Trophoblast cell (in vitro differentiated cells and primary cell): ENCODE data around the gene TMEM41B.

ENCODE experiments used
- DNase-seq, 2 donors: peaks; one replicate each; pipeline ENCODE4 v3.0.0-alpha.2; 2016
- H2AFZ ChIP-seq: 2 replicates; pipeline ENCODE4 v1.6.1; 2013; ENCODE audit warnings: low read length, moderate library complexity, mild to moderate bottlenecking; ENCODE audit not compliant: insufficient read depth, poor library complexity
- H2AK5ac ChIP-seq: 2 replicates; pipeline ENCODE4 v1.6.1; 2013; ENCODE audit warnings: mild to moderate bottlenecking, low read length
- H2BK120ac ChIP-seq: 2 replicates; pipeline ENCODE4 v1.6.1; 2013; ENCODE audit warnings: low read length, mild to moderate bottlenecking, moderate library complexity; ENCODE audit not compliant: insufficient read depth, poor library complexity
- H2BK12ac ChIP-seq: 2 replicates; pipeline ENCODE4 v1.6.1; 2013; ENCODE audit warnings: mild to moderate bottlenecking, low read length, moderate library complexity
- H2BK5ac ChIP-seq: 2 replicates; pipeline ENCODE4 v1.6.1; 2013; ENCODE audit warnings: low read length, low read depth, moderate library complexity, mild to moderate bottlenecking; ENCODE audit not compliant: poor library complexity
- H3K14ac ChIP-seq: 2 replicates; pipeline ENCODE4 v1.6.1; 2013; ENCODE audit warnings: mild to moderate bottlenecking, low read length
- H3K18ac ChIP-seq: 2 replicates; pipeline ENCODE4 v1.6.1; 2013; ENCODE audit warnings: mild to moderate bottlenecking, low read length
- H3K23ac ChIP-seq: 2 replicates; pipeline ENCODE4 v1.6.1; 2013; ENCODE audit warnings: low read length
- H3K27ac ChIP-seq: 2 replicates; pipeline ENCODE4 v1.5.1; 2013; ENCODE audit warnings: low read depth, mild to moderate bottlenecking, inconsistent platforms, low read length, moderate library complexity
- H3K27me3 ChIP-seq: 2 replicates; pipeline ENCODE4 v1.6.1; 2013; ENCODE audit warnings: inconsistent platforms, mild to moderate bottlenecking, low read length, moderate library complexity; ENCODE audit not compliant: insufficient read depth
- H3K36me3 ChIP-seq, 2 experiments: 1 replicate in 1 of 2; 2 replicates in 1 of 2; pipeline ENCODE4 v1.6.1; 2013; ENCODE audit warnings: low read length in 2 of 2, mild to moderate bottlenecking in 2 of 2, moderate library complexity in 1 of 2; ENCODE audit not compliant: insufficient read depth in 2 of 2, control insufficient read depth in 1 of 2
- H3K4ac ChIP-seq: 2 replicates; pipeline ENCODE4 v1.6.1; 2013; ENCODE audit warnings: low read depth, mild to moderate bottlenecking, low read length, moderate library complexity
- H3K4me1 ChIP-seq, 2 experiments: 1 replicate in 1 of 2; 2 replicates in 1 of 2; pipeline ENCODE4 v1.6.1; 2013; ENCODE audit warnings: low read length in 2 of 2, mild to moderate bottlenecking in 2 of 2, moderate library complexity in 1 of 2; ENCODE audit not compliant: insufficient read depth in 2 of 2, control insufficient read depth in 1 of 2
- H3K4me2 ChIP-seq: 2 replicates; pipeline ENCODE4 v1.6.1; 2013; ENCODE audit warnings: inconsistent platforms, mild to moderate bottlenecking, low read length, moderate library complexity
- H3K4me3 ChIP-seq: 2 replicates; pipeline ENCODE4 v1.5.1; 2013; ENCODE audit warnings: mild to moderate bottlenecking, low read depth, low read length, inconsistent platforms
- H3K79me1 ChIP-seq: one replicate; pipeline ENCODE4 v1.6.1; 2013; ENCODE audit warnings: low read length
- H3K79me2 ChIP-seq: 2 replicates; pipeline ENCODE4 v1.6.1; 2013; ENCODE audit warnings: low read length, mild to moderate bottlenecking; ENCODE audit not compliant: control insufficient read depth, insufficient read depth, poor library complexity
- H3K9ac ChIP-seq: 2 replicates; pipeline ENCODE4 v1.6.1; 2013; ENCODE audit warnings: mild to moderate bottlenecking, low read length
- H3K9me3 ChIP-seq: 2 replicates; pipeline ENCODE4 v1.6.1; 2013; ENCODE audit warnings: low read depth, mild to moderate bottlenecking, control low read depth, inconsistent platforms, low read length; ENCODE audit not compliant: insufficient read depth
- H4K12ac ChIP-seq: 2 replicates; pipeline ENCODE4 v1.6.1; 2013; ENCODE audit warnings: low read depth, mild to moderate bottlenecking, low read length, moderate library complexity
- H4K8ac ChIP-seq: 2 replicates; pipeline ENCODE4 v1.6.1; 2013; ENCODE audit warnings: low read depth, mild to moderate bottlenecking, low read length, moderate library complexity
- H4K91ac ChIP-seq: one replicate; pipeline ENCODE4 v1.6.1; 2013; ENCODE audit warnings: low read depth, mild to moderate bottlenecking, low read length, moderate library complexity
- WGBS: extraction: QIAGEN DNeasy Blood & Tissue Kit; methylation state at CpG from one replicate; pipeline ENCODE4 v1.1.7; 2013; ENCODE audit warnings: missing lambda C conversion rate; ENCODE audit not compliant: insufficient read length, insufficient coverage; ENCODE audit errors: extremely low coverage; 5-methylcytosine and 5-hydroxymethylcytosine counted together

The TMEM41B gene

GRCh38 chr11:9313648-9314290 is 624 bp downstream of the TMEM41B start:
- peak overlapping the region; percentile 93 for H3K4me2 ChIP-seq
- H3K14ac ChIP-seq = peak overlapping the region; percentile 94
- peak overlapping the region; percentile 92 for H3K27ac ChIP-seq
- H4K8ac ChIP-seq = peak overlapping the region; percentile 97
- H3K27me3 ChIP-seq = no peaks in the 10 kb centered on the region
- H3K4me1 ChIP-seq = peaks cover 12 to 13% of the 10 kb centered on the region in 2 experiments
- peak overlapping the region; percentile 97 for H3K18ac ChIP-seq
- no peaks in the 10 kb centered on the region for H3K9me3 ChIP-seq
- H3K23ac ChIP-seq = no peak overlapping the region
- peak overlapping the region; percentile 92 for H3K9ac ChIP-seq
- peak overlapping the region; percentile 96 for H4K12ac ChIP-seq
- H3K36me3 ChIP-seq = peaks cover 3 to 5% of the 10 kb centered on the region in 2 experiments
- peak overlapping the region; percentile 94 for H2AK5ac ChIP-seq
- peaks cover 13% of the 10 kb centered on the region for H3K79me1 ChIP-seq
- peaks cover 20% of the 10 kb centered on the region for H3K79me2 ChIP-seq
- H3K4me3 ChIP-seq = peak overlapping the region; percentile 98
- no CpG with 5 or more reads among the region's 27 CpGs for WGBS
- peak overlapping the region; percentile 98 for H2BK5ac ChIP-seq
- peak overlapping the region; percentile 99 for H4K91ac ChIP-seq
- peak overlapping the region; percentile 95 for H2BK120ac ChIP-seq
- H3K4ac ChIP-seq = peak overlapping the region; percentile 100
- H2AFZ ChIP-seq = peak overlapping the region; percentile 97
- peak overlapping the region; percentile 27 for H2BK12ac ChIP-seq
- DNase-seq = peak in 1 of 2 donors; percentile 29

GRCh38 chr11:9310485-9311090 is 3.8 kb downstream of the TMEM41B start:
- no CpG with 5 or more reads among the region's 3 CpGs for WGBS
- Histone ChIP-seq H4K12ac (peak overlapping the region; percentile 51), H3K4me2 (no peak overlapping the region), H3K14ac (no peak overlapping the region), H3K4ac (peak overlapping the region; percentile 93), H3K27ac (no peak overlapping the region), H2AFZ (no peak overlapping the region), H3K79me2 (peaks cover 25% of the 10 kb centered on the region), H2AK5ac (no peak overlapping the region), H2BK120ac (no peak overlapping the region), H3K23ac (no peak overlapping the region), H4K8ac (no peak overlapping the region), H3K9ac (no peak overlapping the region), H3K18ac (no peak overlapping the region), H3K27me3 (no peaks in the 10 kb centered on the region), H3K9me3 (no peaks in the 10 kb centered on the region), H2BK12ac (no peak overlapping the region), H2BK5ac (no peak overlapping the region), H3K4me3 (no peak overlapping the region), H3K36me3 (peaks cover 3 to 5% of the 10 kb centered on the region in 2 experiments), H3K79me1 (peaks cover 13% of the 10 kb centered on the region), H3K4me1 (peaks cover 9 to 10% of the 10 kb centered on the region in 2 experiments), H4K91ac (no peak overlapping the region)
- DNase-seq = no peak

- Histone ChIP-seq H2BK120ac (no peak overlapping the region), H4K91ac (no peak overlapping the region), H3K79me2 (peaks cover 7% of the 10 kb centered on the region), H3K9ac (no peak overlapping the region), H3K79me1 (no peaks in the 10 kb centered on the region), H3K36me3 (peaks cover 3 to 5% of the 10 kb centered on the region in 2 experiments), H2AK5ac (no peak overlapping the region), H4K8ac (no peak overlapping the region), H3K9me3 (no peaks in the 10 kb centered on the region), H4K12ac (no peak overlapping the region), H2AFZ (no peak overlapping the region), H3K14ac (no peak overlapping the region), H3K4ac (peak overlapping the region; percentile 55), H3K23ac (no peak overlapping the region), H3K4me3 (no peak overlapping the region), H3K27ac (no peak overlapping the region), H3K4me2 (no peak overlapping the region), H3K4me1 (no peaks in the 10 kb centered on the region), H2BK5ac (no peak overlapping the region), H3K18ac (no peak overlapping the region), H3K27me3 (no peaks in the 10 kb centered on the region), H2BK12ac (no peak overlapping the region)
- WGBS = no CpG with 5 or more reads among the region's 3 CpGs
- no peak for DNase-seq
These were observed 10.2 kb downstream of the TMEM41B start for GRCh38 chr11:9304178-9304577.

GRCh38 chr11:9302448-9302847 is 11.9 kb downstream of the TMEM41B start:
- WGBS = no CpG with 5 or more reads among the region's 3 CpGs

More at GRCh38 chr11:9302448-9302847, 11.9 kb downstream of the TMEM41B start:
- Histone ChIP-seq H2AFZ (no peak overlapping the region), H3K14ac (no peak overlapping the region), H2BK5ac (no peak overlapping the region), H3K4me2 (no peak overlapping the region), H2BK12ac (no peak overlapping the region), H2BK120ac (no peak overlapping the region), H3K9ac (no peak overlapping the region), H3K4ac (no peak overlapping the region), H3K27me3 (no peaks in the 10 kb centered on the region), H3K27ac (no peak overlapping the region), H3K79me2 (peaks cover 5% of the 10 kb centered on the region), H3K9me3 (no peaks in the 10 kb centered on the region), H3K4me1 (no peaks in the 10 kb centered on the region), H3K36me3 (peaks cover 6 to 7% of the 10 kb centered on the region in 2 experiments), H3K4me3 (no peak overlapping the region), H4K12ac (no peak overlapping the region), H4K91ac (no peak overlapping the region), H3K18ac (no peak overlapping the region), H4K8ac (no peak overlapping the region), H2AK5ac (no peak overlapping the region), H3K79me1 (no peaks in the 10 kb centered on the region), H3K23ac (no peak overlapping the region)
- no peak for DNase-seq
